Progenitor cell of endocrine pancreas (in vitro differentiated cells): Measurements from ENCODE around the gene ACTL10. TPM values are rescaled to one million over a fixed set of nuclear protein-coding genes. Genes with fewer than 3 reads are reported as not detected.

Source experiments
- DNase-seq: peaks from one replicate; pipeline ENCODE4 v3.0.0; 2021; ENCODE audit warnings: low spot score; ENCODE audit not compliant: unreplicated experiment
- H3K27ac Mint-ChIP-seq: 2 replicates; pipeline ENCODE4 v1.8.0; 2021; ENCODE audit warnings: mild to moderate bottlenecking, moderate library complexity, mixed read lengths
- H3K27me3 Mint-ChIP-seq: 2 replicates; pipeline ENCODE4 v1.8.0; 2021; ENCODE audit warnings: mixed read lengths
- H3K36me3 Mint-ChIP-seq: 2 replicates; pipeline ENCODE4 v1.8.0; 2022; ENCODE audit warnings: mixed read lengths; ENCODE audit not compliant: insufficient read depth
- H3K4me1 Mint-ChIP-seq: 2 replicates; pipeline ENCODE4 v1.8.0; 2021; ENCODE audit warnings: low read depth, mixed read lengths
- H3K4me3 Mint-ChIP-seq: 2 replicates; pipeline ENCODE4 v1.8.0; 2021; ENCODE audit warnings: low read depth, mild to moderate bottlenecking, moderate library complexity, mixed read lengths
- H3K9me3 Mint-ChIP-seq: 2 replicates; pipeline ENCODE4 v1.8.0; 2021; ENCODE audit warnings: low read depth, mixed read lengths
- CTCF ChIP-seq: fragments of 200-600 bp; sonication (generic); IDR thresholded peaks from one replicate; pipeline ENCODE4 v1.5.0; 2021; ENCODE audit warnings: antibody characterized with exemption, mild to moderate bottlenecking; ENCODE audit not compliant: unreplicated experiment
- total RNA-seq: library from RNA; stranded (reverse); gene quantifications from 2 replicates; pipeline ENCODE4 v1.2.1, GENCODE V29; 2021

Gene ACTL10
- total RNA-seq, 1 donor from 2014 or later = 0.36 TPM

- TF ChIP-seq CTCF = no peak
- H3K27ac Mint-ChIP-seq = no peak overlapping the region
- DNase-seq = no peak
- no peak overlapping the region for H3K4me3 Mint-ChIP-seq
- H3K9me3 Mint-ChIP-seq = peaks cover 3% of the 10 kb centered on the region
- H3K36me3 Mint-ChIP-seq = peaks cover 2% of the 10 kb centered on the region
- peaks cover 4% of the 10 kb centered on the region for H3K4me1 Mint-ChIP-seq
- H3K27me3 Mint-ChIP-seq = no peaks in the 10 kb centered on the region
Observed at GRCh38 chr20:33704197-33704924, 37.6 kb downstream of the ACTL10 start.

DNA sequence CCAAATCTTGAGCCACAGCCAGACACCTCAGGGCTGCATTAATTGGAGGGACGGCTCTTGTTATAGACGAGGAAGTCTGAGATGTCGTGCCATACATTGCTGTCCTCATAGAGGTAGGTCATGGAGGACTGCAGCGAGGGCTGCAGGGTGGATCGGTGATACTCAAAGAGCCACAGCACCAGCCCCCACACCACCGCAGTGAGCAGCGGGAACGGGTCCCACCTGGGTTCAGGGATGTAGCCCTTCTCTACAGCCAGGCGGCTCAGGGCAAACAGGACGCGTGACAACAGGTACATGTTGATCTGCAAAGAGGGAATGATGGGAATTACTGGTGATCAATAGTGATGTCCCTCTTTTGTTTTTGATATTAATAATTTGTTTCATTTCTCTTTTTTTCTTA is 40.9 kb downstream of the ACTL10 start:
- Mint-ChIP-seq H3K36me3 (no peaks in the 10 kb centered on the region), H3K4me3 (no peak overlapping the region), H3K4me1 (peaks cover 4% of the 10 kb centered on the region), H3K9me3 (no peaks in the 10 kb centered on the region), H3K27me3 (no peaks in the 10 kb centered on the region), H3K27ac (no peak overlapping the region)
- no peak for TF ChIP-seq CTCF
- no peak for DNase-seq

DNA sequence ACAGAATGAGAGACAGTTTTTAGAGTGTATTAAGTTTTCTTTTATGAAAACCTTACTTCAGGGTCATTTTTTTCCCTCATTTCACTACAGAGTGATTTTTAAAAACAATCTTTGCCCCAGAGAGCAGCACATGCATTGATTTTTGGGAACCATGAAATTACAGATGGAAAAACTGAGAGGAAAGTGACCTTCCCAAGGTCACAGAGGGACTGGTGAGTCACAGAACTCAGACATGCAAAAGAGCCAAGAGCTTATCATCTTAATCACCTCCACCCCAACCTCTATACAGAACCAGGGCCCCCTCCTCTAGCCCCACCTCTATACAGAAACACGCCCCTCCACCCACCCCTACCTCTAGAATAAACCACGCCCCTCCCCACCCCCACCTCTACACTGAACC is 42.7 kb downstream of the ACTL10 start:
- Mint-ChIP-seq H3K36me3 (no peaks in the 10 kb centered on the region), H3K4me3 (no peak overlapping the region), H3K4me1 (peaks cover 4% of the 10 kb centered on the region), H3K9me3 (no peaks in the 10 kb centered on the region), H3K27ac (no peak overlapping the region), H3K27me3 (no peaks in the 10 kb centered on the region)
- no peak for TF ChIP-seq CTCF
- no peak for DNase-seq

- H3K27me3 Mint-ChIP-seq = no peaks in the 10 kb centered on the region
- no peak for DNase-seq
- H3K9me3 Mint-ChIP-seq = no peaks in the 10 kb centered on the region
- H3K27ac Mint-ChIP-seq = no peak overlapping the region
- no peaks in the 10 kb centered on the region for H3K36me3 Mint-ChIP-seq
- H3K4me1 Mint-ChIP-seq = peaks cover 4% of the 10 kb centered on the region
- TF ChIP-seq CTCF = no peak
- H3K4me3 Mint-ChIP-seq = no peak overlapping the region
Observed at GRCh38 chr20:33709905-33710541, 43.3 kb downstream of the ACTL10 start.

DNA sequence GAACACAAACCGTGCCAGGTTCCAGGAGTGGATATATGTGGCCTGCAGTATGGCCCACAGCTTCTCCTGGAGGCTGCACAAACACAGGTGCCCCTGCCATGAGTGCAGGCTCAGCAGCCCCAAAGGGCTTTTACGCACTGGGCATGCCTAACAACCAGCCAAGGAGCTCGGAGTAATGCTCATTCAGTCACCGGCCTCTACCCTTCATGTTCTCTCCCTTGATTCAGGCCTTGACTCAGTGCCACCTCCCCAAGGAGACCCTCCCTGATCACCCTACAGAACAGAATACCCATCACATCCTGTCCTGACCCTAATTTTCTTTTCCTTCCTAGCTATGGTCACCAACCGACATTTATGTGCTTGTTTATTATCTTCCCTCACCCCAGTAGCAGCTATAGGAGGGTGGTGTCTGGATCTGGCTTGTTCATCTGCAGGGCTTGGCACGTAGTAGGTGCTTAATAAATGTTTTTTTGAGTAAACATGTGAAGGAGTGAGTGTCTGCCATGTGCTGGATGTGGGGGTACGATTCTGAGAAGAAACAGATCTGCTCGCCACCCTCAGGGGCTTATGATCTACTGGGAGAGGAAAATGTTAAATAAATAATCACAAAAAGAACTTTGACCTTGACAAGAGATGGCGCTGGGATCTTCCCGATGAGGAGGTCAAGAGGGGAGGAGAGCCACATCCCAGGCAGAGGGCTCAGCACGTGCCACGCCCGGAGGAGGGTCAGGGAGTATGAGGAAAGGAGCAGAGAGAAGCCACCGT is 44.1 kb downstream of the ACTL10 start:
- Mint-ChIP-seq H3K36me3 (no peaks in the 10 kb centered on the region), H3K4me1 (peaks cover 4% of the 10 kb centered on the region), H3K4me3 (no peak overlapping the region), H3K27me3 (no peaks in the 10 kb centered on the region), H3K9me3 (no peaks in the 10 kb centered on the region), H3K27ac (no peak overlapping the region)
- DNase-seq = no peak
- no peak for TF ChIP-seq CTCF
